Psoas muscle (tissue), 8 donors: ENCODE measurements around the gene ULK4. TPM values are rescaled to one million over a fixed set of nuclear protein-coding genes. Genes with fewer than 3 reads are reported as not detected.

Experiments used
- ATAC-seq, 4 donors: fragments of 200-7000 bp; cut with Tn5 transposase; one replicate each; pipeline ENCODE4 v1.9.1; 2020; ENCODE audit warnings: moderate library complexity in 3 of 4, mild to moderate bottlenecking in 2 of 4
- DNase-seq, 2 donors: peaks; one replicate each; pipeline ENCODE4 v3.0.0-alpha.2; 2020
- H3K27ac ChIP-seq: fragments of 200-600 bp; one replicate; pipeline ENCODE4 v1.8.0; 2022
- H3K27me3 ChIP-seq, 3 donors: fragments of 200-600 bp in 1 of 3; one replicate each; pipeline versions ENCODE4 v1.6.1 to v1.8.0; 2013 to 2022; ENCODE audit warnings: low read length in 2 of 3, mild to moderate bottlenecking in 2 of 3, moderate library complexity in 1 of 3; ENCODE audit not compliant: insufficient read depth in 3 of 3
- H3K36me3 ChIP-seq, 2 donors: fragments of 200-600 bp in 1 of 2; one replicate each; pipeline versions ENCODE4 v1.6.1 to v1.8.0; 2013 to 2022; ENCODE audit warnings: low read depth in 1 of 2, mild to moderate bottlenecking in 1 of 2, moderate library complexity in 1 of 2; ENCODE audit not compliant: insufficient read depth in 1 of 2
- H3K4me1 ChIP-seq: fragments of 200-600 bp; one replicate; pipeline ENCODE4 v1.8.0; 2022
- H3K4me3 ChIP-seq: fragments of 200-600 bp; one replicate; pipeline ENCODE4 v1.8.0; 2022; ENCODE audit warnings: mild to moderate bottlenecking
- H3K9me3 ChIP-seq: fragments of 200-600 bp; one replicate; pipeline ENCODE4 v1.8.0; 2022
- CTCF ChIP-seq: fragments of 200-600 bp; IDR thresholded peaks from one replicate; pipeline ENCODE4 v1.8.0; 2022; ENCODE audit warnings: antibody characterized with exemption
- WGBS, 3 donors: extraction: QIAGEN DNeasy Blood & Tissue Kit; methylation state at CpG; one replicate each; pipeline versions ENCODE4 v1.1.6 to v1.1.7; 2013; 5-methylcytosine and 5-hydroxymethylcytosine counted together
- intact Hi-C, 2 donors: fragments of 100-400 bp; cut with DNase I; formaldehyde crosslinking; loops; one replicate each; pipeline versions ENCODE4 v1.11.0 to v1.14.2; 2022
- polyA plus RNA-seq, 3 donors: library from polyadenylated mRNA; stranded (reverse); fragments of 200-250 nt; gene quantifications; one replicate each; pipeline ENCODE4 v1.2.3, GENCODE V29; 2013
- total RNA-seq, 4 donors: library from RNA; stranded (reverse); fragmentation: NEBNext Ultra II Directional in 2 of 4; extraction: Animal tissue kit (Norgen Biotek cat#: 25700) in 2 of 4; gene quantifications; one replicate each; pipeline versions ENCODE4 v1.2.1 to v1.2.4, GENCODE V29; 2021 to 2023
- donor health status: healthy with polysubstance abuse.
- donor health status: DM: no; HTN: no; CAD: no; lungs with moderate emphysema.
- donor health status: Bipolar disorder and iron deficiency.
- donor health status: healthy.
- donor health status: DM: yes; HTN: yes; CAD: no.
- donor health status: DM: no; HTN: no; CAD: no.
- donor health status: DM: no; HTN: no; CAD: no.
- donor health status: DM: yes; HTN: yes; CAD: no.

ULK4 gene
- total and polyA plus RNA-seq, 7 donors, result 0.61 to 3.2 (median 1.0) TPM

GRCh38 chr3:41593774-41594173 is 368.1 kb downstream of the ULK4 start:
- Histone ChIP-seq H3K27me3 (no peaks in the 10 kb centered on the region), H3K4me1 (no peaks in the 10 kb centered on the region)
- WGBS, 3 donors, result 55 to 57% (median 57%) methylated on average over 5 of the region's 5 CpGs

GRCh38 chr3:41592753-41593510 is 369.0 kb downstream of the ULK4 start:
- Histone ChIP-seq H3K9me3 (no peaks in the 10 kb centered on the region), H3K27me3 (no peaks in the 10 kb centered on the region), H3K36me3 (no peaks in the 10 kb centered on the region), H3K4me3 (no peak overlapping the region), H3K4me1 (no peaks in the 10 kb centered on the region), H3K27ac (no peak overlapping the region)
- intact Hi-C loops, result no loop called here
- ATAC-seq (no peak), DNase-seq (no peak)
- TF ChIP-seq CTCF, result no peak
- WGBS, 3 donors, result 76 to 80% (median 79%) methylated on average over 2 of the region's 2 CpGs

More at GRCh38 chr3:41593774-41594173, 368.1 kb downstream of the ULK4 start:
- no peak for ATAC-seq
- Histone ChIP-seq H3K4me3 (no peak overlapping the region), H3K9me3 (no peaks in the 10 kb centered on the region), H3K36me3 (no peaks in the 10 kb centered on the region), H3K27ac (no peak overlapping the region)
- intact Hi-C loops, result no loop called here
- DNase-seq, result no peak
- TF ChIP-seq CTCF, result no peak

- Histone ChIP-seq H3K4me1 (no peaks in the 10 kb centered on the region), H3K4me3 (no peak overlapping the region), H3K27me3 (no peaks in the 10 kb centered on the region), H3K36me3 (no peaks in the 10 kb centered on the region), H3K27ac (no peak overlapping the region), H3K9me3 (no peaks in the 10 kb centered on the region)
- ATAC-seq (no peak), DNase-seq (no peak)
- WGBS, 3 donors, result 91 to 96% (median 94%) methylated on average over 2 of the region's 2 CpGs
- intact Hi-C loops, result no loop called here
- no peak for TF ChIP-seq CTCF
Measured at GRCh38 chr3:41583014-41583413, 378.9 kb downstream of the ULK4 start.

- no peak overlapping the region for H3K4me3 ChIP-seq
- ATAC-seq, result no peak
Measured at GRCh38 chr3:41581700-41582099, 380.2 kb downstream of the ULK4 start.

More at GRCh38 chr3:41581700-41582099, 380.2 kb downstream of the ULK4 start:
- no peaks in the 10 kb centered on the region for H3K9me3 ChIP-seq
- no peaks in the 10 kb centered on the region for H3K27me3 ChIP-seq
- intact Hi-C loops, result no loop called here
- H3K4me1 ChIP-seq, result no peaks in the 10 kb centered on the region
- WGBS, 3 donors, result 78 to 88% (median 87%) methylated on average over 4 of the region's 4 CpGs
- no peak overlapping the region for H3K27ac ChIP-seq
- DNase-seq, result no peak
- TF ChIP-seq CTCF, result no peak
- no peaks in the 10 kb centered on the region for H3K36me3 ChIP-seq
